ENCODE data around the gene MYBPC1. TPM values are rescaled to one million over a fixed set of nuclear protein-coding genes. Genes with fewer than 3 reads are reported as not detected.

The MYBPC1 gene
- total and polyA plus RNA-seq, 2 of the 13 experiments (the other 11 are each of a cell fraction or from before 2014, with no cell fraction given), result 0.31 to 0.53 TPM

GRCh38 chr12:101697197-101697929, 102.6 kb downstream of the MYBPC1 start, which contains the start of gene CHPT1 (continued):
- no peak for TF ChIP-seq ZBTB26 (CRISPR knock-in tag; IDR thresholded peaks at IDR 0.05; ENCODE audit: borderline replicate concordance)
- TF ChIP-seq ZBTB7B (CRISPR knock-in tag; IDR thresholded peaks at IDR 0.05), result peak; percentile 49
- no peak for TF ChIP-seq SNAPC2 (CRISPR knock-in tag; IDR thresholded peaks at IDR 0.05)
- TF ChIP-seq MXD3 (CRISPR knock-in tag; IDR thresholded peaks at IDR 0.05), result no peak
- no peak for TF ChIP-seq ZNF660 (CRISPR knock-in tag; IDR thresholded peaks at IDR 0.05; ENCODE audit: borderline replicate concordance, low read depth)
- TF ChIP-seq MAF1 (CRISPR knock-in tag; IDR thresholded peaks at IDR 0.05; ENCODE audit: borderline replicate concordance), result peak; percentile 73; the same call in 1 of the 2 replicates
- TF ChIP-seq YEATS4 (CRISPR knock-in tag; IDR thresholded peaks at IDR 0.05; ENCODE audit: borderline replicate concordance), result peak; percentile 56; the same call in 1 of the 2 replicates
- TF ChIP-seq CERS6 (CRISPR knock-in tag; IDR thresholded peaks at IDR 0.05), result no peak
- no peak; the same call in 1 of the 2 replicates for TF ChIP-seq SOX13 (IDR thresholded peaks at IDR 0.05)
- TF ChIP-seq SOX13 (CRISPR knock-in tag; conservative IDR thresholded peaks at IDR 0.05 in 1 of 2, IDR thresholded peaks at IDR 0.05 in 1 of 2), result peak in 1 of 2 experiments; percentile 50; a peak in 1 of 4 replicates
- TF ChIP-seq POLR2AphosphoS5 (IDR thresholded peaks at IDR 0.05; ENCODE audit: low read depth, low read length), result peak; percentile 66
- TF ChIP-seq TFAP4 (IDR thresholded peaks at IDR 0.05; ENCODE audit: borderline replicate concordance, low read depth), result 0 out of 2 replicates have a peak, but pooled peaks have one; percentile 15
- TF ChIP-seq XRCC5 (optimal IDR thresholded peaks at IDR 0.05; ENCODE audit: low read length), result no peak
- TF ChIP-seq ZNF10 (CRISPR knock-in tag; IDR thresholded peaks at IDR 0.05; ENCODE audit: borderline replicate concordance, low read depth), result no peak
- no peak for TF ChIP-seq ZBTB39 (CRISPR knock-in tag; IDR thresholded peaks at IDR 0.05)
- TF ChIP-seq ZNF414 (CRISPR knock-in tag; IDR thresholded peaks at IDR 0.05), result peak; percentile 32; the same call in 1 of the 2 replicates
